NCI-H774 (cell line): ENCODE results near the gene TMC2.
"Not testable (repeated sequence)": the region's sequence is repeated elsewhere in the genome, so short reads cannot be mapped to it uniquely, and the experiment has no call there.

ENCODE experiments used
- DNase-seq: peaks from one replicate; lab custom pipeline; 2025; lab: John Stamatoyannopoulos, UW

Gene TMC2

GRCh38 chr20:2524709-2525506, 11.5 kb upstream of the TMC2 start:
- peak; percentile 30 for DNase-seq

DNA sequence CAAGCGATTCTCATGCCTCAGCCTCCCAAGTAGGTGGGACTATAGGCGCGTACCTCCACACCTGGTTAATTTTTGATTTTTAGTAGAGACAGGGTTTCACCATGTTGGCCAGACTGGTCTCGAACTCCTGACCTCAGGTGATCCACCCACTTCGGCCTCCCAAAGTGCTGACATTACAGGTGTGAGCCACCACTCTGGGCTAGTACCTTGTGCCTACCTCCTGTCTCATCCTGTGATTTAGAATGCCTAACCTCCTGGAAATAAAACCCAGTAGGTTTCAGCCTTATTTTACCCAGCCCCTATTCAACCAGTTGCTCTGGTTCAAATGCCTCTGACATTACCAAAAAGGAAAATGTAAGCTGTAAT, 10.2 kb upstream of the TMC2 start:
- DNase-seq: not testable (repeated sequence)

DNA sequence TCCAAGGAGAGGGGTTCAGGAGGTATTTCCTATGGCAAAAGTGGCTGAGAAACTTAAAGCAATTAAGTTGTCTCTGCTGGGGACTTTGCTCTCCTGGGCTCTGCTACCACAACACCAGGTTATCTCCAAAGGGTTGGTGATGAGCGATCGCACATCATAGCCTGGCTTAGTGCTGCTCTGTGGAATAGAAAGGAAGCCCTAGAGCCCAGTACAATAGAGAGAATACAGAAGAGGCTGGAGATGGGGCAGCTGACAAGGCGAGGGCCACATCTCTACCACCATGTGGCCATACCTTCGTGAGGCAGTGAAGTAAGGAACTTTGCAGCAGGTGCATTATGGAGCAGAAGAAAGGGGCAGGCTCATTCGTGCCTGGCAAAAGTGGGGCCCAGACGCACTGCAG, 8.6 kb upstream of the TMC2 start:
- no peak for DNase-seq

GRCh38 chr20:2528671-2529271, 7.6 kb upstream of the TMC2 start:
- no peak for DNase-seq

DNA sequence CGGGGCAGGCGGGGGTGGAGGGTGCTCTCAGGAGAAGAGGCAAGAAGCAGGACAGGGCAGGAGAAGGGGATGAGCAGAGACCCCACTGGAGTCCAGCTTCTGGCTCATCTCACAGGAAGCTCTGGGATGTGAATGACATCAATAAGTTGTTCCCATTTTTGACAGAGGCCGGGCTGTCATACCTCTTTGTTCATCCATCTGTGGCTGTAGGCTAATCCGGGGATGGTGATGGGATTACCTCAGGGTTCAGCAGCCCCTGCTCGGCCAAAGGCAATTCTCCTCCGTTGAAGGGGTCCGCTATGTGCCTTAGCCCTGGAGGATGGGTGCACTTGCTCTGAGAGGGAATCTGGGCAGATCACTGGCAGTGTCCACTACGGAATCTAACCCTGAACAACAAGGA, 3.3 kb upstream of the TMC2 start:
- no peak for DNase-seq

GRCh38 chr20:2535711-2536559, 438 bp upstream of the TMC2 start:
- no peak for DNase-seq

DNA sequence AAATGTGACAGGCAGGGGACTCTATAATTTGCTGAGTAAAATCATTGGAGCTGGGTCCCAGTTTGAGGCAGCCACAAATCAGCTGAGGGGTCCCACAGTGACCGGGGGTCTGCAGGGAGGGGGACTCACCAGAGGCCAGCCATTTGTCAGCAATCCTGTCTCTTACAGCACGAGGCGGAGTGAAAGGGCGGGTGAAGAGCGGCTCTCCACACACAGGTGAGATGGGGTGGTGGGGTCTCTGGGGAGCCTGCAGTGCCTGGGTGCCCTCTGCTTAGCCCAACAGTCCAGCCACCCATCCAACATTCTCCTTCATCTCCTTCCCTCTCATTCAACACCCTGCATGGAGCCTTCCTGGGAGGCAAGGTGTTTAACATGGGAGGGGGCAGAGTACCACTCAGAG, 728 bp downstream of the TMC2 start:
- no peak for DNase-seq

GRCh38 chr20:2538356-2538755, 2.0 kb downstream of the TMC2 start:
- no peak for DNase-seq

DNA sequence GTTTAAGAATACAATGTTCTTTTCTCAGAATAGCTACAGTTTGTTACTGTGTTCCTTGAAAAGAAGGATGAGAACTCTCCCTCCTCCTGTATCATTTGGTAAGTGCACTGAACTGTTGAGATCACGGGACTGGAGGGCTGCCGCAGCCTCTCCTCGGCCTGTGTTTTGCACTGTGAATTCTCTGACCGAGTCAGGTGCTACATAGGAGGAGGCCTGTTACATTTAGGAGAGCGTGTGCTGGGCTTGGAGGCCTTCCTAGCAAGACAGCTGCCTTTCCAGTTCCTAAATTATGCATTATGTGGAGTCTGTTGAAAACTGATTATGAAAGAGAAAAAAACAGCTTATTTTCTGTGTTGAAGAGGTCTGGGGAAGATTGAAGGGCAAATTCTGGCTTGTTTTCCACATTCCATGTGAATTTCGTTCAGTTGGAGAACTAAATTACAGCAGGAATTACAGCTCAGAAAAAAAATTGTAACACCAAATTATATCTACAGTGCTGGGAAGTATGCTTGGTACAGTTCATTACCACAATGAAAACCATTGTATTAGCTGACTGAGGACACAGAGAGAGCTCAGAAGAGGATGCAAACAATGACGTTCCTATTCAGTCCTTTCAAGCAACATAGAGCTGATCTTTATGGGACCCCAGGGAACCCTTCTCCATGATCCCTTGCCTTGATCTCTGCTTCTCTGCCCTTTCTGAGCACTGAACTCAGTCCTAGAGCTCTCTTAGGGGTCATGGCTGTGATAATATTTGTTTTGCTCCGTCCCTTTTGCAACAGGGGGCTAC, 2.8 kb downstream of the TMC2 start:
- DNase-seq: no peak

DNA sequence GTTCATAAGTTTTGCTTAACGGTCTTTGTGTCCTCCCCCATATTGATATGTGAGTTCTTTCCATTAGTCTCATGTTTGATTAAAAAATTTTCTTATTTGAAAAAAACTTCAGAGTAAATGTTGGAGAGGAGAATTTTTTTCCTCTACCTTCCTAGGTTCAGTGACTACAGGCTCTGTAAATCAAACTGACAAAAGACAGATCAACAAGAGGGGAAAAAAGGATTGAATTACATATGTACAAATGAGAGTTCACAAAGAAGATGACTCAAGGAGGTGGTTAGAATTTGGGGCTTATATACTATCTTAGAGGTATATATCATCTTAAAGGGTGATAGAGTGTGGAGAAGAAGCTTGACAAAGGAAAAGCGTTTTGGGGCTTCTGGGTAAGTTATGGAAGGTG, 5.6 kb downstream of the TMC2 start:
- DNase-seq: no peak

DNA sequence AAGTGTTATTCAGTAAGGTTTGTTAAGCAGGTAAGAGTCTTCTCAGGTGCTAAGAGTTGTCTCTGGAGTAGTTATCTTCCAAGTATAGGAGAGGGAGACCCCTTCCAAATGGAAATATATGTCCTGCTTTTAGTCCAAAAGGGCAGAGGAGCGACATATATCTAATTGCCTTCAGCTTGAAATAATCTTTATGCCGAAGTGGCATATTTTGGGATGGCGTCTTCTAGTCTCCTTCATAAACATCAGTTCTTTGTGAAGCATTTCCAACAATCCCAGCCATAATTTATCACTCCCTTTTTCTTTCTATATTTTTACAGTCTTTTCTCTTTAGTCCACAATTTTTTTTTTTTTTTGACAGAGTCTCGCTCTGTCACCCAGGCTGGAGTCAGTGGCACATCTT, 6.0 kb downstream of the TMC2 start:
- no peak for DNase-seq

DNA sequence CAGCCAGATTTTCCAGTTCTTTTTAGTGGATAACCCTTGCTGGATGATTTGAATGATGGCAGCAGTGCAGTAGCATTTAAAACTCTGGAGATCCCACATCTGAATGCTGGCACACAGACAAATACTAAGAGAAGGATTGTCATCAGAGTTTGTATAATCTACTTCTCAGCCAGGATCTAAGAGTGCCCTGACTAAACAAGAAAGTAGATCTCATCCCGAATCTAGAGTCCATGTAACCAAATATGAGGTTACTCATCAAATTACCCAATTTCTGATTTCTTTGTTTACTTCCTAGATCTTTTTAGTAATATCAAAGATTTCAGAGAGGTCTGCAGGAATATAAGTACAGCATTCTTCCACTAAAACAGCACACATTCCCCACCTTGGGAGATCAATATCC, 7.8 kb downstream of the TMC2 start:
- DNase-seq: no peak

DNA sequence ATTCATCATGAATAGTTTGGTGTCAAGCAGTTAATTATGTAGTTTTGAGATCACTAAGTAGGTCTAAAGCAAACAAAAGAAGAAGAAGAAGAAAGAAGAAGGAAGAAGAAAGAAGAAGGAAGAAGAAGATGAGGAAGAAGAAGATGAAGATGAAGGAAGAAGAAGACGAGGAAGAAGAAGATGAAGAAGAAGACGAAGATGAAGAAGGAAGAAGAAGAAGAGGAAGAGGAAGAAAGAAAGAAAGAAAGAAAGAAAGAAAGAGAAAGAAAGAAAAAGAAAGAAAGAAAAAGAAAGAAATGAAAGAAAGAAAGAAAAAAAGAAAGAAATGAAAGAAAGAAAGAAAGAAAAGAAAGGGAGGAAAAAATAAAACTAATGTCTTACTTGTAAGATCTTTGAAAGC, 9.2 kb downstream of the TMC2 start:
- no peak for DNase-seq

- no peak for DNase-seq
Observed at GRCh38 chr20:2557873-2558580, 21.7 kb downstream of the TMC2 start.

GRCh38 chr20:2558581-2559278, 22.4 kb downstream of the TMC2 start:
- DNase-seq: no peak

DNA sequence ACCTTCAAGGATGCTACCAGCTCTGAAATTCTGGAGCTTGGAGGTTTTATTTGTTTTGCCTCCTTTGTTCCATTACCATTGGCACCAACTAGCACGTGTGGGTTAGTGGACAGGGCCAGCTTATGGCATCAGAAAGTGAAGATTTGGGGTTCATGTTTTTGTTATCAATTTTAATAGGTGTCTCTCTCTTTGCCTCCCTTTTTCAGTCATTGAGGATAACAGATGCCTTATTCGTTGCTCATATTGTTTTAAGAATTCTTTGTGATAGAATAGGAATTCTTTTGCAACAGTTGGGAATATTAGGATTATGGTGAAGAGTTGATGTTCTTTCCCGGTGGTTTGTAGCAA, 22.9 kb downstream of the TMC2 start:
- DNase-seq: no peak

DNA sequence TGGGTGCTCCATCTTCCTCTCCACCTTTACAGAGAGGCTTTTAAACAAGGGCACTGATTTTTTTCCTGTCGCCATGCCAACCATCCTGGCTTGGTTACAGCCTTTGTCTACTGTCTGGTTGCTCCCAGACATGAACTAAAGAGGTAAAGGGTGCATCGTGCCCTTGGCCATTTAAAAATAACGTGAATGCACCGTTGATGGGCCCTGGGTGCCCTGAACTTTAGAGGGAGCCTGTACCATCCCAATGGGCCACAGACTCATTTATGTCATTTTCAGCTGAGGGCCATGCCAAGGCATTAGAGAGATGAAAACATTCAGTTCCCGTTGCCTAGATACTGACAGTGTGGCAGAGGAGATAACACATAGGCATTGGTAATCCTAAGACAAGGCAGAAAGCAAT, 23.3 kb downstream of the TMC2 start:
- no peak for DNase-seq

DNA sequence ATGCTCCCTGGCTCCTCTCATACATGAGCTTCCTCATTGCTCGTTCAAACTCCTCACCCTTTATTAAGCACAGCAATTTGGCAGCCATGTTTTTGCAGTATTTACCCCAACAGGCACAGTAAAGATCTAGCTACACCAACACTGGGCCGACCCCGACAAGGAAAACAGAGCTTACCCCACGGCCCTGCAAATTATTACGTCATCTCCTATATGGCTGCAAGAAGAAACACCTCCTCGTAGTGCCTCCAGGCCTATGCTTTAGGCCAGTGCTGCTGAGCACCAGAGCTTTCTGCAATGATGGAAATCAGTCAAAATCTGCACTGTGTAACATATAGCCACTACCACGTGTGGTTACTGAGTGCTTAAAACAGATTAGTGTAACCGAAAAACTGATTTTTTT, 26.7 kb downstream of the TMC2 start:
- no peak for DNase-seq

- DNase-seq: no peak
Observed at GRCh38 chr20:2564406-2564805, 28.0 kb downstream of the TMC2 start.

DNA sequence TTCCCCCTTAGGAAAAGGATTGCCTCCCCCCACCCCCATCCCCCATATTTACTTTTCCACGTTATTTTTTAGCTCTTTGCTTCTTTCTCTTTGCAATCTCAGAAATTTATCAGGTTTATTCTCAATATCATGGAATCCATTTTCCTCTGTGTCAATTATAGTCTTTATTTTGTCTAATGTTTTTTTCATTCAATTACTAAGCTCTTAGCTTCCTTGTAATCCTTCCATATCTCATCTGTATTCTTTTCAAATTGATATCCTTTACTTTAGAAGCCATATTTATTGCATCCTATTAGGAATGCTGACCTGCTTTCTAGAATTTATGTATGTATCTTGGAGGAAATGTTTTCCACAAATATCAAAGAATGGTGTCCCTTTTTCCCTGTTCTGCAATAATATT, 39.3 kb downstream of the TMC2 start:
- no peak for DNase-seq

- DNase-seq: no peak
Observed at GRCh38 chr20:2576317-2576727, 39.9 kb downstream of the TMC2 start.
